Globus pallidus (tissue), 1 donor: ENCODE data around the gene RGS12.
A peak's percentile ranks its signal among the peaks of the same experiment; 100 is the strongest.

Experiments used
- DNase-seq: peaks from one replicate; pipeline ENCODE4 v3.0.0-alpha.2; 2015; ENCODE audit warnings: low spot score

The RGS12 gene, protein sequence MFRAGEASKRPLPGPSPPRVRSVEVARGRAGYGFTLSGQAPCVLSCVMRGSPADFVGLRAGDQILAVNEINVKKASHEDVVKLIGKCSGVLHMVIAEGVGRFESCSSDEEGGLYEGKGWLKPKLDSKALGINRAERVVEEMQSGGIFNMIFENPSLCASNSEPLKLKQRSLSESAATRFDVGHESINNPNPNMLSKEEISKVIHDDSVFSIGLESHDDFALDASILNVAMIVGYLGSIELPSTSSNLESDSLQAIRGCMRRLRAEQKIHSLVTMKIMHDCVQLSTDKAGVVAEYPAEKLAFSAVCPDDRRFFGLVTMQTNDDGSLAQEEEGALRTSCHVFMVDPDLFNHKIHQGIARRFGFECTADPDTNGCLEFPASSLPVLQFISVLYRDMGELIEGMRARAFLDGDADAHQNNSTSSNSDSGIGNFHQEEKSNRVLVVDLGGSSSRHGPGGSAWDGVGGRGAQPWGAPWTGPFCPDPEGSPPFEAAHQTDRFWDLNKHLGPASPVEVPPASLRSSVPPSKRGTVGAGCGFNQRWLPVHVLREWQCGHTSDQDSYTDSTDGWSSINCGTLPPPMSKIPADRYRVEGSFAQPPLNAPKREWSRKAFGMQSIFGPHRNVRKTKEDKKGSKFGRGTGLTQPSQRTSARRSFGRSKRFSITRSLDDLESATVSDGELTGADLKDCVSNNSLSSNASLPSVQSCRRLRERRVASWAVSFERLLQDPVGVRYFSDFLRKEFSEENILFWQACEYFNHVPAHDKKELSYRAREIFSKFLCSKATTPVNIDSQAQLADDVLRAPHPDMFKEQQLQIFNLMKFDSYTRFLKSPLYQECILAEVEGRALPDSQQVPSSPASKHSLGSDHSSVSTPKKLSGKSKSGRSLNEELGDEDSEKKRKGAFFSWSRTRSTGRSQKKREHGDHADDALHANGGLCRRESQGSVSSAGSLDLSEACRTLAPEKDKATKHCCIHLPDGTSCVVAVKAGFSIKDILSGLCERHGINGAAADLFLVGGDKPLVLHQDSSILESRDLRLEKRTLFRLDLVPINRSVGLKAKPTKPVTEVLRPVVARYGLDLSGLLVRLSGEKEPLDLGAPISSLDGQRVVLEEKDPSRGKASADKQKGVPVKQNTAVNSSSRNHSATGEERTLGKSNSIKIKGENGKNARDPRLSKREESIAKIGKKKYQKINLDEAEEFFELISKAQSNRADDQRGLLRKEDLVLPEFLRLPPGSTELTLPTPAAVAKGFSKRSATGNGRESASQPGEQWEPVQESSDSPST (N-terminal part only)

DNA sequence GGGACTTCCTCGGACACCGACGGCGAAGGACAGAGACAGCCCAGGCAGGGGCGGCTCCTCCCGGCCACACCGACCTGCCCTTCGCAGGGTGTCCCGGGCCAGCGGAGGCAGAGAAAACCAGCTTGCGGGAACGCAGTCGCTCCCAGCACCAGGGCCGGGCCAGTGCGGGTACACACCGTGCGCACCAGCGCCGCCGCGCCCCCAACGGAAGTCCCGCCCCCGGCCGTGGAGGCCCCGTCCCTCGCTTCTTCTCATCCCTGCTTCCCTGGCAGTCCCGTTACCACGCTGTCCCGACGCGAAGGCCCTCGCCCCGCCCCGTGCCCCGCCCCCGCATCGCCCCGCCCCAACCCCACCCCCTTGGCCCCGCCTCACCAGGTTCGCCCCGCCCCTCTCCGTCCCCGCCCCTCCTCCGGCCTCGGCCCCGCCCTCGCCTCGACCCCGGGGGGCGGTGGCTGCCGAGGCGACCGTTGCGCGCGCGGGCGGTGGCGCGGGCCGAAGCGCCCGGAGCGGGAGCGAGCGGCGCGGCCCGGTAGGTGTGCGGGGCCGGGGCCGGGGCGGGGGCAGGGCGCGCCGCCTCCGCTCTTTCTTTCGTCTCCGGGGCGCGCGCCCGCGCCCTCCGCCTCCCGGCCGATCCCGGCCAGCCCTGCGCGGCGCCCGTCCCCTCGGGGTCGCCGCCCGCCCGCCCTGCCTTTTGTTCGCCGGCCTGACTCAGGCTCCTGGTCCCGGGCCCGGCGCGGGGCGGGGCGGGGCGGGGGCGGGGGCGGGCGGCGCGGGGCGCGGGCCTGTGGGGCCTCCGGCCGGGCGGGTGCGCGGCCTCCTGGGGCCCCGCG, at the start of gene RGS12:
Gene RGS12, plus strand, starts transcription at position 451 of the 830 bp plus-strand sequence. CDS start 23,150 bp downstream, outside the sequence.
- DNase-seq: peak; percentile 93

DNA sequence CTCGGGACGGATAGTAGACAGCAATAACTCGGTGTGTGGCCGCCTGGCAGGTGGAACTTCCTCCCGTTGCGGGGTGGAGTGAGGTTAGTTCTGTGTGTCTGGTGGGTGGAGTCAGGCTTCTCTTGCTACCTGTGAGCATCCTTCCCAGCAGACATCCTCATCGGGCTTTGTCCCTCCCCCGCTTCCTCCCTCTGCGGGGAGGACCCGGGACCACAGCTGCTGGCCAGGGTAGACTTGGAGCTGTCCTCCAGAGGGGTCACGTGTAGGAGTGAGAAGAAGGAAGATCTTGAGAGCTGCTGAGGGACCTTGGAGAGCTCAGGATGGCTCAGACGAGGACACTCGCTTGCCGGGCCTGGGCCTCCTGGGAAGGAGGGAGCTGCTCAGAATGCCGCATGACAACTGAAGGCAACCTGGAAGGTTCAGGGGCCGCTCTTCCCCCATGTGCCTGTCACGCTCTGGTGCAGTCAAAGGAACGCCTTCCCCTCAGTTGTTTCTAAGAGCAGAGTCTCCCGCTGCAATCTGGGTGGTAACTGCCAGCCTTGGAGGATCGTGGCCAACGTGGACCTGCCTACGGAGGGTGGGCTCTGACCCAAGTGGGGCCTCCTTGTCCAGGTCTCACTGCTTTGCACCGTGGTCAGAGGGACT, 49.6 kb upstream of the RGS12 start:
- no peak for DNase-seq

DNA sequence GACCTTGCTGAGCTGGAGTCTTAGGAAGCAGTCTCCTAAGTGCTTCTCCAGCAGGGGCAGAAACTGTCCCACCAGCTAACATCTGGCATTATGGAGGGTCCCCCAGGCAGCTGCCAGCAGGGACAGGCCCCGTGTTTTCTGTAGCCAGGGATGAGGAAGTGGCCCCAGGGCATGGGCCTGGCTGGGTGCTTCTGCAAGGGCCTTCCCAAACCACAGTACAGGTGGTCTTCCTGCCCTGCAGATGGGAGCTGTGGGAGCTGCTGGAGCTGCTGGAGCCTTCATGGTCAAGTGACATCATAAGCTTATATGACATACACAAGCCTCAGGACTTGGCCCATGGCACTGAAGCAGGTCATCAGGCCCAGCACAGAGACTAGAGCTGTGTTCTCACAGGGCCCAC, 48.8 kb upstream of the RGS12 start:
- no peak for DNase-seq

DNA sequence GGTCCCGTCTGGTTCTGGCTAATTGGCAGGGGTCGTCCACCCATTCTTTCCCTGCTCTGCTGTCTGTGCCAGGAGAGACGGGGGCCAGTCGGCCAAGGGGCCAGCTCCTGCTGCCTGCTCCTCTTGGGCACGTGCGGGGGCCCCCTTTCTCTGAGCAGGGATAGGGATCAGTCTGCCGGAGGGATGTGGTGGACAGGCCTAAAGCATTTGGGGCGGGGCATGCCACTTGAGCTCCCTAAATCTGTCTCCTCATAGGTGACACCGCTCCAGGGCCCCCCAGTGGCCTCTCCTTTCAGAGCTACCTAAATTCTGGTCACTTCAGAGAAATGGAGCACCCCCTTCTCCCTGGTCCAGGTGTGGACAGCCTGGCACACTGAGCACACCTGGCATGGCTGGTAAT, 48.1 kb upstream of the RGS12 start:
- no peak for DNase-seq

DNA sequence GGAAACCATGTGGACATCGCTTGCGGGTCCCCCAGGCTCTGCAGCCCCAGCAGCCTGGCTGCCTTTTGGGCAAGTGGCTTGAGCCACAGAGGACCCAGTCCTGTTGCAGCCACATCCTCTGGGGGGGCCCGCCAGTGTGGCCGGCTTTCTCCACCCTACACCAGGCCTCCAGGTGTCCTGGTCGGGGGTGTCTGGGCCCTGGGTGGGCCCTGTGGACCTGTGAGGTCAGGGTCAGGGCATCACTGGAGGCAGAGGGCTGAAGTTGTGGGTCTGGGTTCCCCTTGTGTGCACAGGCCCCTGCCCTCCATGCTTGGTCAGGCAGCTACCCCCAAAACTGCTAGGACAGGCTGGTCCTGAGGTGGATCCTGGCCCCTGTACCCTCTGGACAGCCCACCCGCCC, 47.1 kb upstream of the RGS12 start:
- DNase-seq: no peak

DNA sequence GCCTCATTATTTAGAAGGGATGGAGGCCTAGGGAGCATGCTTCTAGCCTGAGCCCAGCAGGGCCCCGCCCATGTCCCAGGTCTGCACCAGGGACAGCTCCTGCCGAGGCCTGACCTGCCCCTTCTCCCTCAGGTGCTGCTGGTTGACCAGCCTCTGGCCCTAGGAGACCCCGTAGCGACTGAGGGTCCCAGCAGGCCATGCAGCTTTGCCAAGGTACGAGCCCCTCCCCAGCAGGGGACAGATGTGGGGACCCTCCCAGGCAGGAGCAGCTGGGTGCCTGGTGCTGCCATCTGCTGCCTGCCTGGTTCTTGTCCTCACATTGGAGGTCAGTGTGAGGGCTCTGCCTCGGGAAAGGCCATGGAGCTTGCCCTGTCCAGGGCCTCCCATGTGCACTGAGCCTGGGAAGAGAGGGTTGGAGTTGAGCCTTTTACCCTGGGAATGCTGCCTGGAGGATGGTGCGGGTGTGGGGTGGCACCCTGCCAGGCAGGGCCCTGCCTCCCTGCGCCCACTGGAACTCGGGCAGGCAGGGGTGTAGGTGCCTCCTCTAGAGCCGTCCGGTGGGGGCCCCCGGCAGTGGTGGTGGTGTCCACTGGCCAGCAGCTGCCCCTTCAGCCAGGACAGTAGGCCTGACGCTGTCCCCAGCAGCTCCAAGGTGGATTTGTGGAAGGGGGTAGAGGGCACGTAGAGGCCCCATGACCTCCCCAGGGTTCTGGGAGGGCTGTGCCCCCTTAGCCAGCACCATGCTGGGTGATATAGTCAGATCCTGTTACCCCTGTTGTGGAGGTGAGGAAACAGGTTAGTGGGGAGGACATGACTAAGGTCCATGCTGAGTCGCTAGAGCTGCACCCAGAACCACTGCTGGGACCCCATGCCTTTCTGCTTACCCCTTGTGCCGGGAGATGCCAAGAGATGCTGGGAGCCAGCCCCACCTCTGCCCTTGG, 46.1 kb upstream of the RGS12 start:
- no peak for DNase-seq

DNA sequence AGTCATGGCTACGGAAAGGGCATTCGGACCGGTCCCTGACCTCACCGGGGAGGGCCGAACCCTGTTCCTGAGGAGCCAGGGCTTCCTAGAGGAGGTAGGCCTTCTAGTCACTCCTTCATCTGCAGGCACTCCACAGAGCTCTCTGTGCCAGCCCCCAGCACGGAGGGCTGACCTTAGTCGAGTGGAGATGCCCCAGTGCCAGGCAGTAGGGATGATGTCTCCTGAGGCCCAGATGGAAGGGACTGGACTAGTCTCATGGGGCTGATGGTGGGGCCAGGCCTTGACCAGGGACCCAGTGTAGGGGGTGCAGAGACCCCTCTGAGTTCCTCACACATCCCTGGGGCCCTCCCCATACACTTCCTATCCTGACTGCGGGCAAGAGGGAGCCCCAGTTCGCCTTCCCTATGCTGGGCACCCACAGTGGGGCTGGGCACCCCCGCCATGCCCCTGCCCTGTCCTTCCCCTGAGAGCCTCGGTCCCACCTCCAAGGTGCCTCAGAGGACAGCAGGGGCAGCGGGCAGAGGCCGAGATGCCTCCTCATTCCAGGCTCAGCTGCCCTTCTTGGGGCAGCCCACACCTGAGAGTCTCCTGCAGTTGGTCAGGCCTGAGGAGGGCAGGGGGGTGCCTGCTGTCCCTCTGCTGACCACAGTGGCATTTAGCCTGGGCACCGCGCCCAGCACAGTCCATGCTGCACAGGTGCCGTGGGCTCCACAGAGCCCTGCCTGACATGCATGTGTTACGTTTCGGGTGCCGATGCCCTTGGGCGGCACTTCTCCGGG, 45.2 kb upstream of the RGS12 start:
- no peak for DNase-seq

DNA sequence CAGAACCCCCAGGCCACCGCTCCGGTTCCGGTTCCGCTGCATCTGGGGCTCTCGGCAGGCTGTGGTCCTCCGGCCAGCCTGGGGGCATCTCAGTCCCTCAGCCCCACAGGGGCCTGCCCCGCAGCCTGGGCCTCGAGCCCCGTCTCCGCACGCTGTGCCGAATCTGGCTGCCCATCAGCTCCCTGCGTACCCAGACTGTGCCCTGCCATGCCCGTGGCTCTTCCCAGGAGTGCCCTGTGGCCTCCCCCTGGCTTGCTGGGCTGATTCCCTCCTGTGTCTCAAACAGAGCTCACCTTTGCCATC, 44.7 kb upstream of the RGS12 start:
- DNase-seq: no peak

DNA sequence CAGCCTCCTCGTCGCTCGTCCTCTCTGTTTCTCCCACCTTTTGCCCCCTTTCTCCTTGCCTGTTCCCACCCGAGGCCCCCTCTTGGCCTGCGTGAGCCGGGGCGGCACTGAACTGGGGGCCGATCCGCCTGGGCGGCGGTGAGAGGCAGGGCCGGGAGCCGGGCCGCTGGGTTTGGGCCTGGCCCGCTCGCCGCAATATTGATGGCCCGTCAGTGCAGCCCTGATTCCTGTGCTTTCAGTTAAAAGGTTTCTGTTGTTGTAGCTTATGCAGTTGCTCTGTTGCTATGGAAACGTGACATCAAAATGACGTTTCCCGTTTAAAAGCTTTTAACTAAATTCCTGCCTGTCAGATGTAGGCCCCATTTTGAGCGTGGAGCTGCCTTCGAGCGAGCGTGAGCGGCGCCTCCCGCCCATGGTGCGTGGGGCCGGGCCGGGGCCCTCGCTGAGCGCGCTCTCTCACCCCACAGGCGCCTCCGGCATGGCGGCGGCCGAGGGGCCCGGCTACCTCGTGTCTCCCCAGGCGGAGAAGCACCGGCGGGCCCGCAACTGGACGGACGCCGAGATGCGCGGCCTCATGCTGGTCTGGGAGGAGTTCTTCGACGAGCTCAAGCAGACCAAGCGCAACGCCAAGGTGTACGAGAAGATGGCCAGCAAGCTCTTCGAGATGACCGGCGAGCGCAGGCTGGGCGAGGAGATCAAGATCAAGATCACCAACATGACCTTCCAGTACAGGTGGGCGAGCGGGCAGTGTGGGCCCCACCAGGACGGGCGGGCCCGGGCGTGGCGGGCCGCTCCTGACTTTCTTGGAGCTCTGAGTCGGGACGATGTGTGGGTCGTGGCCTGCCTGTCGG, 43.8 kb upstream of the RGS12 start, which contains the start of gene MSANTD1:
Gene MSANTD1, plus strand, starts transcription at position 349 of the 851 bp plus-strand sequence. Its CDS starts 64 bp downstream, at position 413.
- DNase-seq: no peak

DNA sequence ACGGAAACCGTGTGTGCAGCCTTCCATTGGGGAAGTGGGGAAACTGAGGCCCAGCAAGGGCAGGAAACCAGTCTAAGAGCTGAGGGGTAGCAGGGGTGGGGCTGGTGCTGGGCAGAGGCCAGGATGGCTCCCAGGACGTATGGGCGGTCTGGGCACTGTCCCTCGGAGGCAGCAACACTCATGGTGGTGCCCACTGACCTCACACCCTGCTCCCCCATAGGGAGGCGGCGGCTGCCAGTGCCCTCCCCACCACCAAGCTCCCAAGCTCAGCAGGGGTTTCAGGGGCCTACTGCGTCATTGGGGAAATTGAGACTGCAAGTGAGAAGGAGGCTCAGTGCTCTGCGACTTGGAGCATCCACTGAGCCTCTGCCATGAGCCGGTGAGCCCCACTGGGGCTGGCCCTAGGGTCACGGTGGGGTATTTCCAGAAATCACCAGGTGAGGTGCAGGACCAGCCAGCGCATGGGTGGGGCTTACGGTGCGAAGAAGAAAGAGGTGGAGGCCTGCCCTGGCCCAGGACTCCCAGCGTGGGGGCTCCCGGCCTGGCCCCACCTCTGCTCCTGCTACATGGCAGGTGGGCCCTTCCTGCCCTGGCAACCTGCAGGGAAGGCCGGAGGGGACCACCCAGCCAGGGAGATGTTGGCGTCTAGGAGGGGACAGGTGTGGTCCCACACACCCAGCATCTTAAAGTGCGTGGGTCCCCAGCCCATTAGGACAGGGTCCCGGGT, 42.9 kb upstream of the RGS12 start:
- DNase-seq: no peak

DNA sequence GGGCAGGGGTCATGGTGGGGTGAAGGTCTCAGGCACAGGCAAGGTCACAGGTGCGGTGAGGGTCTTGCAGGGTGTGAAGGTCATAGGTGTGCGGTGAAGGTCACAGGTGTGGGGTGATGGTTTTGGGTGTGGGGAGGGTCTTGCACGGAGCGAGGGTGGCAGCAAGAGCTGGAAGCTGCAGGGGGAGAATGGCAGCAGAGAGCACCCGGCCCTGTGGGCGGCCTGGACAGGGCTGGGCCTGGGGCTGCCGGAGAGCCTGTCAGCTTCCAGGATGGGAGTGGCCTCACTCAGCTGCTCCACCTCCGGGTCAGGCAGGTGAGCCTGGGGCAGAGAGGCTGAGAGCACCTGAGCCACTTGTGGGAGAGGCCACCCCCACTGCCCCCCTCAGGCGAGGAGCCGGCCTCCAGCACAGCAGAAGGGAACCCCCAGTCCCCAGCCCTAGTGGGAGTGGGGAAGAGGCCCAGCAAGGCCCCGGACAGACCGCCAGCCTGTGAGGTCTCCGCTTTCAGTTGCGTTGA, 42.3 kb upstream of the RGS12 start:
- DNase-seq: no peak

DNA sequence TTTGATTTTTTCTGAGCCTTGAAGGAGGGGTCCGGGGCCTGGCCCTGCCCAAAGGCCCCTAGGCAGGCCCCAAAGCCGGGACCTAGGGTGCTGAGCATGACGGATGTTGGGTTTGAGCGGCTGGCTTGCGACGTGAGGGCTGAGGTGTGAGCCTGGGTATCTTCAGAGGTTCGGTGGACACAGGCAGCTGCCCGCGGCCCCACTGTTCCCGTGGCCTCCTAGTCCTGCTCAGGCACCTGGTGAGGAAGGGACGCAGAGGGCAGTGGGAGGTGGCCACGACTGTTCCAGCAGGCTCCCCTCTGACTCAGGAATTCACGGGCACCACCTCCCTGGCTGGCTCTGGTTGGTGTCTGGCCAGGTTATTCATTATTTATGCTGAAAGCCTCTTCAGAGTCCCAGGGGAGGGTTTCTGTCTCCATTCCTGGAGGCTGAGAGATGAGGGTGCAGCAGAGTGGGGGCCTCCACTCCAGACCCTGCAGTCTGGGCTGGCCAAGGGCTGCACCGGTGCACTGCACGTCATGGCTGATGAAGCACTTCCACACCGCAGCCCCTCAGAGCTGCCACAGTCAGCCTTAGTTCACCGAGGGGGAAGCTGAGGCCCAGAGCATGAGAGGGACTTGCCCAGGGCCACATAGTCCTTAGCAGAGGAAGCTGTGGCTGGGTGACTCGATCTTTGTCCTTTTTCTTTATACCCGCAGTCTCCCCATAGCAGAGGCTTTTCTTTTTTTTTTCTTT, 41.7 kb upstream of the RGS12 start:
- DNase-seq: no peak

DNA sequence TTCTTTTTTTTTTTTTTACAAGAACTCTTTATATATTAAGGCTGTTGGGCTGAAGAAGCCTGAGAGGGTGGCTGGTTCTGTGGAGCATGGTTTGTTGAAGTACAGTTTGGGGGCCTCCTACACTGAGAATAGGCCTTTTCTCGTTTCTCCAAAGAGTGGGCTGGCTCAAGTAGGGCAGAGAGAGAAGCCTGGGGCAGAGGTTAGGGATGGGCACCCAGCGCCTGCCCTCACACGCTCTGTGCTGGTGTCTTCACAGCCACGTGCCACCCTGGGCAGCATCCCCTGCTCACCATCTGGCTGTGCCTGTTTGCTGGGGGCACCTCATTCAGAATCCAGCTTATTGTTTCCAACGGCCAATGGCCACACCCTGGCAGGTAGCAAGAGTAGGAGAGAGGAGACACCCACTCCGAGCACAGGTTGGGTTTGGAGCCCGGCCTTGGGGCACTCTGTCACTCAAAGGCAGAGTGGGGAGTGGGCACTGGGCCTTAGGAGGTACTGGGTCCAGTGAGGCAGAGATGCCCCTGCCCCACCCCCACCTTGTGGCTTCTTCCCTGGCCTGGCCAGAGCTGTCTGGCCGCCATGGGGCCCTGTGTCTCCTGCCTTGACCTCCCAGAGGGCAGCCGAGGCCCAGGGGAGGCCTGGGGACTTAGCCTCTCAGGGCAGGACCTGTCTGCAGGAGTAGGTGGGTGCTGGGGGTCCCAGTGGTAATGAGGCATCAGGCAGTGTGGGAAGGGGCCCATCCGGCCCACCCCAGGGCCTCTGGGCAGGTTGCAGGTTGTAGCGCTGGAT, 40.9 kb upstream of the RGS12 start:
- no peak for DNase-seq

DNA sequence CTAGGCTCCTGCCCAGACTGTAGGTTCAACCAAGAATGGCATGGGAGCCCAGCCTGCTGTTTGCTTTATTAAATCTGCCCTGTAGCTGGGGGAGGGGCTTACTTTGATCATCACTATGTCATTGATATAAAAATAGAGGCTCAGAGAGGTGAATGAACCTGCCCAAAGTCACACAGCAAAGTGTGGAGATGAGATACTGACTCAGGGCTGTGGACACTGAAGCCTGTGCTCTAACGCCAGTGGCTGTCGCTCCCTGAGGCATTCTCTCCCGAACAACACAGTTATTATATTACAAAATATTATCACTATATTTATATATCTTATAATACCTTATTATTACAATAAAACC, 40.4 kb upstream of the RGS12 start:
- no peak for DNase-seq

DNA sequence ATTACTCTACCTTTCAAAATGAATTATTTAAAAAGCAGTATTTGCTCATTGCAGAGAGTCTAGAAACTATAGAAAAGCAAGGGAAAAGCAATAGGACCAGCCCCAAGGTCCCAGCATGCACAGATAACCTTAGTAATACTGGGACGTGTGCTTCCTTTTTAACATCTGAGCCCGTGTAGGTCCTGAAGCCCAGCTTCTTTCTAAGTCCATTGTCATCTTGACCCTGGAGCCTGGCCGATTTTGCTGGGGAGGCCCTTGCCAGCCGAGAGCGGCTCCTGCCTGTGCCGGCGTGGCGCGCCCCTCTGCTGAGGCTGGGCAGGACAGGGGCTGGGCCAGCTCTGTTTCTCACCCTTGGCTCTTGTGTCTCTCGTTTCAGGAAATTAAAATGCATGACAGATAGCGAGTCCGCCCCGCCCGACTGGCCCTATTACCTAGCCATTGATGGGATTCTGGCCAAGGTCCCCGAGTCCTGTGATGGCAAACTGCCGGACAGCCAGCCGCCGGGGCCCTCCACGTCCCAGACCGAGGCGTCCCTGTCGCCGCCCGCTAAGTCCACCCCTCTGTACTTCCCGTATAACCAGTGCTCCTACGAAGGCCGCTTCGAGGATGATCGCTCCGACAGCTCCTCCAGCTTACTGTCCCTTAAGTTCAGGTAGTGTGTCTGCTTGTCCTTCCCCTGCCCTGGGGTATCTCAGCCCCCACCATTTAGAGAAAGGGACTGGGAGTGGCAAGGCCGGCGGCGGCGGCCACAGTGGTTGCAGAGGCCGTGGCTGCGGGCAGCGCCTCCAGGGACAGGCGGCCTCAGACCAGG, 39.8 kb upstream of the RGS12 start:
- DNase-seq: no peak
